Coronary artery (tissue), 2 donors: ENCODE measurements around the gene SYNDIG1.

Experiments
- DNase-seq: peaks from one replicate; pipeline ENCODE4 v3.0.0-alpha.2; 2017; ENCODE audit warnings: low spot score
- H3K27ac ChIP-seq, 2 donors: fragments of 200-600 bp; sonication (generic); one replicate each; pipeline ENCODE4 v1.5.1; 2016 to 2019
- H3K4me3 ChIP-seq: fragments of 200-600 bp; sonication (generic); 2 replicates; pipeline ENCODE4 v1.5.1; 2016; ENCODE audit warnings: mild to moderate bottlenecking, moderate library complexity
- CTCF ChIP-seq: fragments of 200-600 bp; sonication (generic); IDR thresholded peaks from one replicate; pipeline ENCODE4 v1.5.1; 2019; ENCODE audit warnings: antibody characterized with exemption

The SYNDIG1 gene

GRCh38 chr20:24521032-24521431 lies 51.6 kb downstream of the SYNDIG1 start:
- no peak for TF ChIP-seq CTCF
- Histone ChIP-seq H3K27ac (no peak overlapping the region), H3K4me3 (no peak overlapping the region)
- no peak for DNase-seq

- no peak for TF ChIP-seq CTCF
- DNase-seq: no peak
- no peak overlapping the region for H3K27ac ChIP-seq
- H3K4me3 ChIP-seq: no peak overlapping the region
Measured at GRCh38 chr20:24522452-24523330, 53.3 kb downstream of the SYNDIG1 start.

GRCh38 chr20:24523661-24524060 lies 54.2 kb downstream of the SYNDIG1 start:
- Histone ChIP-seq H3K27ac (no peak overlapping the region), H3K4me3 (no peak overlapping the region)
- TF ChIP-seq CTCF: no peak
- no peak for DNase-seq

GRCh38 chr20:24528583-24529368 lies 59.3 kb downstream of the SYNDIG1 start:
- TF ChIP-seq CTCF: no peak
- H3K4me3 ChIP-seq: no peak overlapping the region
- H3K27ac ChIP-seq: no peak overlapping the region
- DNase-seq: no peak

GRCh38 chr20:24529369-24529719 lies 59.9 kb downstream of the SYNDIG1 start:
- no peak for TF ChIP-seq CTCF
- DNase-seq: no peak
- H3K4me3 ChIP-seq: no peak overlapping the region
- no peak overlapping the region for H3K27ac ChIP-seq

- H3K4me3 ChIP-seq: no peak overlapping the region
- no peak for TF ChIP-seq CTCF
- DNase-seq: no peak
- no peak overlapping the region for H3K27ac ChIP-seq
Measured at GRCh38 chr20:24530131-24530680, 60.8 kb downstream of the SYNDIG1 start.
